Bone marrow (tissue), 2 donors: ENCODE measurements around the gene TTLL11.

ENCODE experiments used
- DNase-seq, 2 donors: peaks; one replicate each; lab custom pipeline; 2025; lab: John Stamatoyannopoulos, UW

The TTLL11 gene

DNA sequence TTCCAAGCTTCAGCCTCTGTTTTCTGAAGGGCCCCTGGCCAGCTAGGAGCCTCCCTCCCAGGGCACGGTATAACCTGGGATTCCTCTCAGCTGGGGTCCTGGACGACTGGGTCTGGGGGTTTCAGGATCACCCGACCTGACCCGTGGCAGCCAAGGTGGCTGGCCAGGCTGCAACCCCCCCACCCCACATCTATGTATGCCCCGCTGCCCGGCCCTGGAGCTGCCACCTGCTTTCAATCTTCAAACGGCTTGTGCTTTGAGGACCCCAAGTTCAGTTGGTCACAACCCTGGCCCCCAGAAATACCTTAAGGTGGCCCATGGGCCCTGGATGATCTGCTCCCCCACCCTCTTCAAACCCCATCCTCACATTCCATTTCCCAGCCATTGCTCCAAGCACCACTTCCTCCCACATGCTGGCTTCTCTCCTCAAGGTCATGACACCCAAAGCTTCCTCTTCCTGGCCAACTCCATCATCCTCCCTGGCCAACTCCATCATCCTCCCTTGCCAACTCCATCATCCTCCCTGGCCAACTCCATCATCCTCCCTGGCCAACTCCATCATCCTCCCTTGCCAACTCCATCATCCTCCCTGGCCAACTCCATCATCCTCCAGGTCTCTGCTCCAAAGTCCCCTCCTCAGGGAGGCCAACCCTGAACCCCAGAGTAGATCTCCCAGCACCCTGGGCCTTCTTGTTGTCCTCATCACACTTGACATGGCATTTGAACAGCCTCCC lies 17.2 kb upstream of the TTLL11 start:
- no peak for DNase-seq

DNA sequence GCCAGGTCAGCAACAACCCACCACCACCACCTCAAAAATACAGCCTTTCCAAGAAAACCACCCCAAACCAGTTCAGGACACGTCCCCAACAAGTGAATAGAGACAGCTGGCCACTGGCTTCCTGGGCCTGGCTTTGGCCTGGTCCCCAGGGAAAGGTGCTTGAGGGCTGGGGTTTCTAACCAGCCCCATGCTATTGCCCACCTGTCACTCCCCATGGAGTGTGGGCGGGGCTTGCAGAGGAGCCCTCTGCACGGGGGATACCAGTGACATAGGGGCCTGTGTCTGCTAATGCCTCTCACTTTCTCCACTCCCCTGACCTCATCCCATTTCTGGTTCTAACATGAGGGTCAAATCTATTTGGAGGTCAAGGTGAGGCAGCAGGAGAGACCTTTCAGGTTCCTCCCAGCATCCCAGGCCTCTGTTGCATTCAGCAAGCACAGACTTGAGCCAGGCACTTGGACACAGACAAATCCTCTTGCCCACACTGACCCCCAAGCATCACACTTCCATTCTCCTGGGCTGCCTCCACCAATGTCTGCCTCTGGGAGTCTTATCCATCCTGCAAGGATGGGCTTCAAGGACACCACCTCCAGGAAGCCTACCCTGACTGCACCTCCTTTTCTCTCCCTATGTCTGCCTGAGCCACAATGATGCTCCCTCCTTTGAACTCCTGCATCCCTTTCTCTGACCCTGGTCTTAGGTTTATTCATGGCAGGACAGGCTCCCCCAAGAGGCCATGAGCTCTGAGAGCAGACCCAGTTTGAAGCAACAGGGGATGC lies 16.1 kb upstream of the TTLL11 start:
- DNase-seq = no peak

DNA sequence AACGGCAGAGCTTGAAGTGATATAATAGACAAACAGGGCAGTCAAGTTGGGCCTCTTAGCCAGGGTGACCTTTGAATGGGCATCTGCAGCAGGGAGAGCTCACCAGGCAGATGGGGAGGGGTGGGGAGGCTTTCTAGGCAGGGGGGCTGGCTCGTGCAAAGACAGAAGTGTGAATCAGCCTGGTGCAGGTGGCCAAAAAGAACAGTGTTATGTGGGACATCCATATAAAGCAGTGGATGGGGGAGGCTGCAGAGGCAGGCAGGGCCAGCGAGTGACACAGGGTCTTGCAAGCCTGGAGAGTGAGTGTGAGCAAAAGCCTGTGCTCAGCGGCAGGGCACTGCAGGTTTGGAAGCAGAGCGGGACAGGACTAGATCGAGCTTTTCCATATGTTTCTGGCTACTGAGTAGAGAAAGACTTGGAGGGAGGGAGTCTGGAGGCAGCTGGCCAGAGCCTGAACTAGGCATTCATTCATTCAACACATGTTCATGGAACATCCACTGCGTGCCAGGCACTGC lies 14.2 kb upstream of the TTLL11 start:
- DNase-seq = no peak

DNA sequence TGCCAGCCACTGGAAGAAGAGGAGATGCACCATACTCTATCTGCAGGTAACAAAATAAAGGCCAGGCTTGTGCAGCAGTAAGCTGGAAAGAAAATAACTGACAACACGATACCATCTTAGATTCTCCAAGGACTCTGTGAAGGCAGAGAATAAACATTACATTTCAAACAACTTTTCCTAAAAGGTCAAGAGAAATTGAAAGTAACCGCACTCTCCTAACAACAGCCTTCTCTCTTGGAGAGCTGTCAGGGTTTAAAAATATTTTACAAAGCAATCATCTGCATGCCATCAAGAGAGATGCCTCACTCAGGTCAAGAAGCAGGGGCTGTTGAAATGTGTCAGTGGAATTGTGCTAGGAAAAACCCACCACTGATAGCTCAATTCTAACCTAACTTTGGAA lies 13.5 kb upstream of the TTLL11 start:
- no peak for DNase-seq

DNA sequence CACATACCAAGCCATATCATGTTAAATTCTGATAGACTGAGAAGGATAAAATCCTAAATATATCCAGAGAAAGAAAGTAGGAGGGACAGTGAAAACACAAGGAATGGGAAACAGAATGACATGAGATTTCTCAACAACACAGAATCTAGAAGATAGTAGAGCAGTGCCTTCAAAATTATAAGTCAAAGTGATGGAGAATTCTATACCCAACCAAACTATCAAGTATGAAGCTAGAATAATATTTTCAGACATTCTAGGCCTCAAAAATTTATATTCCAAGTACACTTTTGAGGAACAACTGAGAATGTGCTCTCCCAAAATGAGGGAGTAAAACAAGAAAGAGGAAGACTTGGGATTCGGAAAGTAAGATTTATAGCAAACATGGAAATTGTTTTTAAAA lies 10.9 kb upstream of the TTLL11 start:
- DNase-seq = no peak

DNA sequence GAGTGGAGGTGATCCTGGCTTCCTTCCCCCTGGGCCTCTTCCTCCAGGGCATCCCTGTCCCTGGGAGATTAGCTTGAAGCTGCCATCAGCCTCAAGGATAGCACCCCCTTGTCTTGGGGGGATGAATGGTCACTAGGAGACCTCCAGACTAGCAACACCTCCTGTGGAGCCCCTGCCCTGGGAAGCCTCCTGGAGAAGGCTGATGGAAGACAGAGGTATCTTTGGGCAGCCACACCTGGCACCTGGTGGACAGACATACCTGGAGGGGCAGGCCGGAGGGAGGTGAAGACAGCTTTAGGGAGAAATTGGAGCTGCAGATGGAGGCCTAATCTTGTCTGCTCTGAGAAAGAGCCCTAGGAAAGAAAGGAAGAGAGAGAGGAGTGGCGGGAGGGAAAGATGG lies 9.0 kb upstream of the TTLL11 start:
- DNase-seq = no peak

DNA sequence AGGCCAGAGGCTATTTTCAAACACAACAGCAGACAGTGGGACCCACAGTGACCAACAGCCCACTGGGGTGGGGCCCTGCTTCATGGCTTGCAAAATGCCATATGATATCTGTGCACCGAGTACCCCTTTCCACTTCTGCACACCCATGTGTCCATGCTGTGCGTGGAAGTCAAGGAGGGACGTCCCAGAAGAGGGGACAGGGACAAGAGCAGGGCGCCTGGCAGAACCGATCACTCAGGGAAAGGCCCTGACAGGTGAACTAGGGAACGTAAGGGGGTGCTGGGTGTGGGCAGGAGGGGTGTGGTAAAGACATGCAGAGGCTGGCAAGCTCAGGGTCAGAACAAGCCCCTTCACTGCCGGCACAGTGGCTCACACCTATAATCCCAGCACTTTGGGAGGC lies 7.6 kb upstream of the TTLL11 start:
- DNase-seq = no peak

DNA sequence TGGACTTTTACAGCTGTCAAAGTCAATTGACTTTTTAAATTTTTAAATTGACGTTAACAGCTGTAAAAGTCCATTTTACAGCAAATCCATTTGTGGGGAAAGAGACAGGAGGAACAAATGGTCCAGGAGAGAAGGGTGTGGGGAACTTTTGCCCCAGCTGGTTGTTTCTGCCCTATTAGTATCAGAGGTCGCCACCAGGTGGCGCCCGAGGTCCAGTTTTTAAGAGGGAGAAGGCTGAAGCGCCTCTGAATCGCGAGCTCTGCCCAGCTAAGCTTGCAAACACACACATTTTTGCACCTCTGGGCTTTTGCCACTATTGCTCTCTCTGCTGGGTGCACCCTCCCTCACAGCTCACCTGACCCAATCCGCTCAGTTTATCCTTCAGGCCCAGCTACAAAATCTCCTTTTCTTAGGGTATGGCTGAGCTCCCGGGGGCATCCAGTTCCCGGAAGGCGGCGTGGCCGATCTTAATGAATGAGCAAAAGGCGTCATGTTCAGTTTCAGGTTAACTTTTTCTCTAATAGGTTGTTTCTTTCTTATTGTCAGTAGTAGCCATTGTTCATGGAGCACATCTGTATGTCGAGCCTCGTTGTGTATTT lies 6.3 kb upstream of the TTLL11 start:
- peak; percentile 45 to 61 for DNase-seq

DNA sequence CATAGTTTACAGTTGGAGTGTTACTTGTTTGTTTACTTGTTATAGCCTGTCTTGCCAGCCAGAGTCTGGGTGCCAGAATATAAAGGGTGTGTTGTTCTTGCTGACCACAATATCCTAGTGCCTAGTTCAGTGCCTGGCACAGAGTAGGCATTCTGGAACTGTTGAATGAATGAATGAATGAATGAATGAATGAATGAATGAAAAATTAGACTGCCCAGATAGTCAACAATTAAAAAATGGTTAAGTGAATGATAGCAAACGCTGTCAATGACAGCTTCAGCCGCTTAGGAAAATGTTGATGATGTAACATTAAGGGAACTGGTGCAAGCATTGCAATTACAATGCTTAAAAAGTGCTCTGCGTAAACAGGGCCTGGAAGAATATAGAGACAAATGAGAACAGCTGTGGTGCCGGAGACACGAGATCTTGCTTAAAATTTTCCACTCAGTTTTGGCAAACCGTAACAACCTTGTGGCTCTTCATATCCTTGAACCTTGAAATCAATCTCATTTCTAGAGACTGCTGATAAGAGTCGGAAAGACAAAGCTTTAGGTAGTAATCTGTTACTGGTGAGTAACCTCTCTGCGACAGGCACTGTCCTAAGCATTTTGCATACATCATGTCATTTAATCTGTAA lies 4.7 kb upstream of the TTLL11 start:
- no peak for DNase-seq

DNA sequence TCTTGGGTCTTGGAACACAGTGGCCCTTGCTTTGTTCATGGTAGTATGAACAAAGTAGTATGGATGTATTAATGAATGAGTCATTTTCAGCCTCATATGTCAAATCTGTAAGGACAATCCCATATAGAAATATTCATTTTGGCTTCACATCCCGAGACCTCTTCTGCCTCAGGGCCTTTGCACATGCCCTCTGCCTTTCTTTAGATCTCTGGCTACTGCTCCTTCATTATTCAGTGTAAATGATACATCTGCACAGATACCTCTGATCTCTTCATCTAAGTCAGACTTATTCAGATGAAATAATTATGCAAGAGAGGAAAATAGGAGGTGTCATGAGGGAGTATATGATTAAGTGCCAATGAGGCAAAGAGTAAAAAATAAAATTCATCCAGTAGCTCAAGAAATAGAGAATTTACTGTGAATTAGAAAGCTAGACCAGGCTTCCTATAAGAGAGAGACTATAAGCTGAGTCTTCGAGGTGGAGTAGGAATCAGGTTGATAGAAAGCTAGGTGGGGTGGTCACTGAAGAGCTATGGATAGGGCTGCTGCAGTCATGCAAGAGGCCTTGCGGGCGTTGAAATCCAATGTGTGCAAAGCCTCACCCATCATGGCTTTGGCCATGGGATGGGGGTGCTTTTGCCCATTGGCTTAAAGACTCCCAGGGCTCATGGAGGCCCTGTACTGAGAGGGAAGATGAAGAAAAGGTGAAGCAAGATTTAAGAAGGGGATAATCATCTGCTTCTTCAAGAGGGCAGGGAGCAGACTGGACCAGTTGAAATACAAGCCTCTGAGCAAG lies 3.7 kb upstream of the TTLL11 start:
- no peak for DNase-seq

DNA sequence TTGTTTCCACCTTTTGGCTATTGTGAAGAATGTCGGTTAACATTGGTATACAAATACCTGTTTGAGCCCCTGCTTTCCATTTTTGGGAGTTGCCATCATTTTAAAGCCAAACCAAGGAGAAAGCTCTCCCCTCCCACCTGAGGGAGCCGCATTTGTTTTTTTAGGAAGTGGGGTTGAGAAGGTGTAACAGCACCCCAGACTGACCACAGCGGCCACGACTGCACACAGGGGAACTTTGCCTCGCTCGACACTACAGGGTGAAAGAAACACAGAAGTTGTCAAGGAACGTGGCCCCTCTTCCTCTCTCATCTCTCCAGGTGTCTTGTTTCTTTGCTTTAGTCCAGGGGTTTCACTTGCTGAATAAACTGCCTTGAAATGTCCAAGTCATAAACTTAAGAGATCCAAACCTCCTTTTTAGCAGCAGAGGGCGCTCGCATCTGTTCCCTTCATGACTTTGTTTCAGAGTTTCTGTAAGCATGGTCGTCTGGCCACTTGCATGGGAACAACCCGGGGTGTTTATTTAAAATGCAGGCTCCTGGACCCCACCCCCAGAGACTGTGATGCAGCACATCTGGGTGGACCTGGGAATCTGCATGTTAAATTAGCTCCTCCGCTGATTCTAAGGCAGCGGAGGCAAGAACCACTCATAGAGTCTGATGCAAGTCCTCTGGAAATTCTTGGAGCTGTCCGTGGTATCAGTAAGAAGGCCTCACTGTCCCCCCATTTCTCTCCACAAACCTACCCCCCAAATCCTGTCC lies 2.1 kb upstream of the TTLL11 start:
- DNase-seq = peak in 1 of 2 donors; percentile 21

DNA sequence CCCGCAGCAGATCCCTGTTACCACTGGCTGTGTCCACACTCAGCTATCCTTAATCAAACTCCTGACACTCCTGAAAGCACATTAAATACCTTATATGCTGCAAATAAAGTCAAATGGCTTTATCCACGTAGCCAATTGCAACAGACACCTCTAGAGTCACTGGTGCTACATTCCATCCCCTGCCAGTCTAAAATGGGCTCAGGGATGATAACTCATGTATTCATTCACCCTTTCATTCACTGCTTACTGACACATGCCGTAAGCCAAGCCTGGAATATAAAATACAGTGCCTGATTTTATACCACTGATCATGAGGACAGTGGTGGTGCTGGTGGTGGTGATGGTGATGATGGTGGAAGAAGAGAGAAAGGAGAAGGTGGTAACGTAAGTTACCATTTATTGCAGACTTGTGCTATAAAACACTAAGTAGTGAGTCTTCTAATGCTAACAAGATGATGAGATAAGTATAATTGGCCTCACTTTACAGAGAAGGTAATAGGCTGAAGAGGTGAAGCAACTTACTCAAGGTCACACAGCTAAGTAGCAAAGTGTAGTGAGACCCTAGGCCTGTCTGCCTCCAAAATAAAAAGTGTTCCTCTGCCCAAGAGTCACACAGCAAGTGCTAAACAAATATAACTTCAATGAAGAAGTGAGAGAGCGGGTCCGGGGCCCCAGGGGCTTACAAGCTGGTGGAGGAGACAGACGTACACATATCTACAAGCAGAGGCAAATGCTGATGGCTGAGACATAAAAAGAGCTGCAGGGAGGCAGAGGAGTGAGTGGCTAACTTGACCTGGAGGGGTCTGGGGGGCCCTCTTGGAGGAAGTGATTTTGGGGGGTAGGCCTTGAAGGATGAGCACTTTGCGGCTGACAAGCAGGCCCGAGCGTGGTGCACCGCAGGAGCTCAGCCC lies 1.2 kb downstream of the TTLL11 start:
- DNase-seq = no peak

DNA sequence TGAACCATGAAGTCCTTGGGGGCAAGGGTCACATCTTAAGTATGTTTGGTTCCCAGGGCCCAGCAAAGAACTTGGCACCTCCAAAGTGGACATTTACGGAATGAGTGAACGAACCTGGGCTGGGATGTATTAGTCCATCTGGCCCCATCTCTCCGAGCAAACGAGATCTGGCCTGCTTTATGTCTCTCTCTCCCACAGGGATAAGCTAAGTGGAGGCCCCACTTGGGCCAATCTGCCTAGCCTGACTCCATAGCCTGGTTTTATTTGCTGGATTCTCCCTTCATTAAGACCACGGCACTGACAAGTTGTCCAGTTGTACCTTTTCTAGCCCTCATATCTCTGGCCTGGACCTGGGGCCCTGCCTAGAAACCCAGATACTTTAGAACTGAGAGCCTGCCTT lies 2.1 kb downstream of the TTLL11 start:
- DNase-seq = no peak

DNA sequence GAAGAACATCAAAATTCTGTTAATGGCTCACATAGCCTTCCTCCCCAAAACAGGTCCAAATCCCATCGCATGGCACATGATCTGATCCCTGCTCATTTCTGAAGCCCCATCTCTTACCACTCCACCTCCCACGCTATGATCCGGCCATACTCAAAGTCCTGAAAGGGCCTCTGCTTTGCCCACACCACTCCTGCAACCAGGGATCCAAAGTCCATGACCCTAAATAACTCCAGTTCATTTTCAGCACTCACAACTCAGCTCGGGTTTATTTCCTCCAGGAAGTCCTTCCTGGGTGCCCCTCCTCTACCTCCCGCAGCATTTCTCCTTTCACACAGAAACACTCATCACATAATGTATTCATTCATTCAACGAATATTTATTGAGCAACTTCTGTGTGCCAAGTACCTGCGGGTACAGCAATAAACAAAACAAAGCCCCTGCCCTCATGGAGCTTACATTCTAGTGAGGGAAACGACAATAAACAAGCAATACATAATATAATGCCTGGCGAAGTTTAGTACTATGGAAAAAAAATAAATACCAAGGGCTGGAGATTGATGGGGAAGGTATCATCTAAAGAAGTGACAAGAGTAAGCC lies 2.7 kb downstream of the TTLL11 start:
- no peak for DNase-seq

DNA sequence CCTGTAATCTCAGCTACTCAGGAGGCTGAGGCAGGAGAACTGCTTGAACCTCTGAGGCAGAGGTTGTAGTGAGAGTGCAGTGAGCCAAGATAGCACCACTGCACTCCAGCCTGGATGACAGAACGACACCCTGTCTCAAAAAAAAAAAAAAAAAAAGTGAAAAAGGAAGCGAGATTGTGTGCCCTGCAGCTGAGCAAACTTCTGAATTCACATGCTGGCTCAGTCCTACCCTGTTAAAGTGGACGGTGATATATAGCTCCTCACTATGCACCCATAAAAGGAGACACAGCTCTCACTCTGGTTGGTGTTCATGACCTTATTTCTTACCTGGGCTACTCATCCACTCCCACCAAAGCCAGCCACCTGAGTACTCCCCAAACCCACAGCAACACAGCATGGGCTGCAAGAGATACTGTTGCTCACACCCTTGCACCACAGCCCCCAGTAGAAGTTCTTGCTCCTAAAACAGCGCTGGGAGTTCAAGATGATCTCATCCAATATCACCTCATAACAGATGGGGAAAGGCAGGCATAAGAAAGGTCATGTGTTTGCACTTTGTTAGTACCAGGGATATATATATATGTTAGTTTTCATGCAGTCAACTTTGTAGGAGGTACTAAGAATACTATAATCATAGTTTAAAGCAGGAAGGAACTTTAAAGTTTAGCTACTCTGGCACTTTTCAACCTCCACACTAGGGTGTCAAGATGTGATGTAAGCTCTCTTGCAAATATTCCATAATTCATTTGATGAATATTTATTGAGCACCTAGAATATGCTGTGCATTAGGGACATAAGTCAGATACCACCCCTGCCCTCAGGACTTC lies 4.0 kb downstream of the TTLL11 start:
- DNase-seq = no peak

DNA sequence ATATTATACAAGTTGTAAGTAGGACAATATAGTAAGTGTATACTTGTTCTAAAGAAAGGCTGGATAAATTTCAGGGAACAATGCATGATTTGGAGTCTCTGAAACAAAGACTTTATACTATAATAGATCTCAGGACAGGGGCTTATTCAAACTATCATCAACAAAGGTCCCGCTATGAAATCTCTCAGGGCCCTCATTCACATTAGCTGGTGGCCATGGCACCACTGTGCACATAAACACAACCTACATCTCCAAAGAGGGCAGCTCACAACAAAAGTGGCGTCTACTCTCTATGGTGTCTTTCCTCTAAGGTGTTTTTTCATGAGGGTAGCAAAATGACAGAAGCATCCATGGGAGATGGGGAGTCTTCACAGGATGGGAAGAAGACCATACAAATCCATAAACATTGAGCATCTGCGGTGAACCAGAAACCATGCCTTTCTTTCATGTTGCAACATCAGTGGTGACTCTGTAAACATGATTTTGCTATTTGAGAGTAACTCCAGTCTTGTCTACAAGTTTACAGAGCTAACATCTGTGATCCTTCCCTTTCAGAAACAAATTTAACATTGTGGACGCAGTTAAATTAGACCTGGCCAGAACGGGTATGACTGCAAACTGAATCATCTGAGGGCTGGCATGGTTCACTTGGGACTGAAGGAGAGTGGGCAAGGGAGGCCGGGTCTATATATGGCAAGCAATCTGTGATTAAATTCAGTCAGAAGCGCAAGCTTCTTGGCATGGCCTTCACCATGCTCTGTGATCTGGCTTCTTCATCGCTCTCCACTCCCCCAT lies 5.5 kb downstream of the TTLL11 start:
- no peak for DNase-seq

DNA sequence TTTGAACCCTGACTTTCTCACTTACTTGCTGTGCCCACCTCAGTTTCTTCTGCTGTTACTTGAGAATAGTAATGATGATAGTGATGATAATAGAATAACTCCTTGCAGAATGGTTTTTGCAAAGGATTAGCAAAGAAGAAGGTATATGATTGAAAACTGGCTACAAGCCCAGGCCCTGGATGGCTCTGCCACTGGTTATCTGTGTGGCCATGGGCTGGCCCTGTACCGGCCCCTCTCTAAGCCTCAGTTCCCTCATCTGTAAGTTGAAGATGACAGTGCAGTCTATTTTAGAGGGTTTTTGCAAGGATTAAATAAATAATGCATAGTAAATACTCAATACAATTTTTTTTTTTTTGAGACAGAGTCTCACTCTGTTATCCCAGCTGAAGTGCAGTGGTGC lies 6.2 kb downstream of the TTLL11 start:
- no peak for DNase-seq

DNA sequence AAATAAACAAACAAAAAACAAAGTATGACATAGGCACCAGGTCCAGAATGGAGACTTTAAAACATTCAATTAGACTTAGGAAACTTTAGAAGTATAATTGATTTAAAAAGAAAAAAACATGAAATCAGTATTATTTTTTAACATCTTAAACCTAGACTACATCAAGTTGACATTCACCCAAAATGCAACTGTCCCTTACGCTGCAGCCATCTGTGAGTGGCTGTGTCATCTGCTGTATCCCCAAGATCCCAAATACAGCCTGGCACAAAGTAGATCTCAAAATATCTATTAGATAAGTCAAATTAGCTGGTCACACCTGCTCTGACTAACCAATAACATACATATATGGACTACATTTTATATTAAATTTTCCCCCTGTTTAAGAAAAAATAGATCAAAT lies 7.8 kb downstream of the TTLL11 start:
- DNase-seq = no peak
